Measurements from ENCODE around the gene DEFB114.

DEFB114 gene

GRCh38 chr6:49934770-49935169, 29.2 kb downstream of the DEFB114 start:
- no peak for DNase-seq

GRCh38 chr6:49933526-49933925, 30.4 kb downstream of the DEFB114 start:
- DNase-seq, result no peak

DNA sequence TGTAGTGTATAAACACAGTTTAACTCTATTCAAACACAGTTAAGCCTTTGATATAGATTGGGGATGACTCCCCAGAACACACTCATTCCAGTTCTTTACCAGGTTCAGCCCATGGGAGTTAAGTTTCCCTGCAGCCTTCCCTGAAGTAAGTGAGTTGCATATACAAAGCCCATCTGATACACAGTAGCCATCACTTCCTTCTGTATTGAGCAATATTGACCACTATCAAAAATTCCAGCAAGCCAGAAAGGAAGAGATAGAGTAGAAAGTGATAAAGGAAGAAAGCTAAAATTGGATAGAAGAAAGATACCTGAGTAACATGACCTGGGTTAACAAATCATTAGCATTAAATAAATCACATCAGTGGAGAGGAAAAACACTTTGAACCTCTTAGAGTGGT, 34.6 kb downstream of the DEFB114 start:
- no peak for DNase-seq

GRCh38 chr6:49923826-49924225, 40.1 kb downstream of the DEFB114 start:
- DNase-seq, result no peak

DNA sequence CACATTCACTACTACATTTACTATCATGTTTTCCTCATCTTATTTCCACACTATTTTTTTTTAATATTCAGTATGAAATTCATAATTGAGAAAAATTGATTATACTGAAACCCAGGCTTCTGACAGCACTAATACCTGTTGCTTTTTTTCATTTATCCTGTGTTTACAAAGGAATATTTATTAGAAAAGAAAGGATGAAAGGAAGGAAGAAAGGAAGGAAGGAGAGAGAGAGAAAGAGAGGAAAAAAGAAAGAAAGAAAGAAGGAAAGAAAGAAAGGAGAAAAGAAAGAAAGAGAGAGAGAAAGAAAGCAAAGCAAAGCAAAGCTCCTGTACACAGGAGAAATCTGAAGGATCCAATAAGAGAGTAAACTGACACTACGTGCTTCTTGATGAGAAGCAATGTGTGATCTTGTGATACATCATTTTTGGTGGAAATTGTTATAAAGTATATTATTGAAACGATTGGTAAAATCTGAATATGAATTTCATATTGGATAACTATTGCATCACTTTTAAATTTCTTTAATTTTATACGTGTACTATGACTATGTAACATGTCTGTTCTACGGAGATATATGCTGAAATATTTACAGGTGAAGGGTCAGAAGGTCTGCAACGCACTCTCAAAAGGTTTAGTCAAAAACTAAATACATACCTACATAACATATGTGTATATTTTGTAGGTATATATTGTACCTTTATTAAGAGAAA, 43.9 kb downstream of the DEFB114 start:
- DNase-seq, result no peak

DNA sequence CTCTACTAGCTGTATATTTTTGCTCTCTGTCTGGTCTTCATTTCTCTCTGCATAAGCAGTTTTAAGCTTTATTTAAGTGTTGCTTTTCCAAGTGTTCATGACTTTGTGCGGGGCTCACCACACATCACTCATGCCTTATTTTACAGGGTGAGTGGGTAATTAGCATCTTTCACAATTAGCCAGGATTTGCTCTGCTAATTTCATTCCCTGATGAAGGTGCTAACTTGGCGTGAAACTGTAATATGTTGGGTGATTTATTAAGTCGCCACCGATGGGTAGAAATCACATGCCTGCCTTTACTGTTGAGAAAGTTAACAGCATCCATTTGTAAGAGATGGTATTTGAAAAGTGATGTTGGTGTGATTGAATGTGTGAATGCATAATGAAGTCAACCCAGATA, 44.7 kb downstream of the DEFB114 start:
- no peak for DNase-seq

GRCh38 chr6:49918787-49919186, 45.2 kb downstream of the DEFB114 start:
- DNase-seq, result no peak

GRCh38 chr6:49915035-49915434, 48.9 kb downstream of the DEFB114 start:
- DNase-seq, result peak; percentile 22

DNA sequence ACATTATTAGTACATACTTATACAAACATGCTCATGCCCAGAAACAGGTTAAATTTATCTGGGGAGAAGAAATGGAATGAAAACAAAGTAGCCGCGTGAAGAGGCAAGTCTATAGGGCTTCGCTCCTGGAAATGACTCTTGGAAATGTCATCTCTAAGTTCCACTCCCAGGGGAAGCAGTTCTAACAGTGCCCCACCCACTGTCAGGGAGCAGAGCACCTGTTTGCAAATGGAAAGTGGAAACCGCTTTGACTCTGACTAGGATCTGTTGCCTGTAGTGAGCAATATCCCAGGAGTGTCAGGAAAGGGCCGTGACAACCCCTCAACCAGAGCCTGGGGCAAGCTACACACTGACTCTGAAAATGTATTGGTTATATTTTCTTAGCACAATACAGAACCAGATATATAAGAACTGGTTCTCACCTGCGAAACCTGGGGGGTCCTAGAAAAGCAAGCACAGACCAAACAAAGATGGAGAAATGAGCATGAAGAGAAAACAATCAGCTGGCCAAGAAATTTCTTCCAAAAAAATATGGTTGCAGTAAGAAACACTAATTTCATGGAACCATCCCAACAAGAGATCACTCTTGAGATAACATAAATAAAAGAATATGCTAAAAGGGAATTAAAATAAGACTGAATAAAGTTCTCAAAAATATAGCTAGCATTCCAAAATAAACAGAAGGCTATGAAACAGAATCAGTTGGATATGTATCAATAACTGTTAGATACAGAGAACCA, 50.2 kb downstream of the DEFB114 start:
- no peak for DNase-seq

- no peak for DNase-seq
Observed at GRCh38 chr6:49912196-49912595, 51.8 kb downstream of the DEFB114 start.

DNA sequence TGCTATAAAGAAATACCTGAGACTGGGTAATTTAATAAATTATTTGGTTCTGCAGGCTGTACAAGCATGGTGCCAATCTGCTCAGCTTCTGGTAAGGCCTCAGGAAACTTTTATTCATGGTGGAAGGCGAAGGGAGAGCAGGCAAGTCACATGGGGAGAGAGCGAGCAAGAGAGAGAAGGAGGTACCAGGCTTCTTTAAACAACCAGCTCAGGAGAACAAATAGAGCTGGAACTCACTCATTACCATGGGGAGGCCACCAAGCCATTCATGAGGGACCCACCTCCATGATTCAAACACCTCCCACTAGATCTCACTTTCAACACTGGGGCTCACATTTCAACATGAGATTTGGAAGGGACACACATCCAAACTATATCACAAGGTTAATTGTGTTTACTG, 52.7 kb downstream of the DEFB114 start:
- no peak for DNase-seq

Measured in NCI-H1694 treated with DMSO at 0.1 percent for 48 hours (cell line).